ENCODE measurements around the gene TGM1. TPM values are rescaled to one million over a fixed set of nuclear protein-coding genes. Genes with fewer than 3 reads are reported as not detected.

Gene TGM1
- total and polyA plus RNA-seq, 2 donors (not counting 1 experiment from before 2014, with no cell fraction given): 0.83 to 1.4 TPM

GRCh38 chr14:24238527-24239037 lies 24.4 kb downstream of the TGM1 start:
- no peak overlapping the region for H3K9ac ChIP-seq (ENCODE audit: insufficient read depth, low read length)
- H4K20me1 ChIP-seq (ENCODE audit: control insufficient read depth, extremely low read depth, insufficient read depth, low read length): no peaks in the 10 kb centered on the region
- H3K27me3 ChIP-seq (ENCODE audit: control insufficient read depth, insufficient read depth, low read length): no peaks in the 10 kb centered on the region
- H3K9me3 ChIP-seq (ENCODE audit: control insufficient read depth, insufficient read depth, low read depth, low read length): no peaks in the 10 kb centered on the region
- peaks cover 36% of the 10 kb centered on the region for H3K79me2 ChIP-seq (ENCODE audit: control insufficient read depth, insufficient read depth, low read length)
- H3K27ac ChIP-seq (ENCODE audit: insufficient read depth, low read length): no peak overlapping the region
- H3K36me3 ChIP-seq (ENCODE audit: control insufficient read depth, insufficient read depth, low read length): peaks cover 31% of the 10 kb centered on the region
- peaks cover 17% of the 10 kb centered on the region for H3K4me1 ChIP-seq (ENCODE audit: control insufficient read depth, extremely low read depth, insufficient read depth, low read length)
- TF ChIP-seq EZH2 (IDR thresholded peaks at IDR 0.05; ENCODE audit: low read length, missing control alignments) (no peak), CTCF (conservative IDR thresholded peaks at IDR 0.05 in 1 of 2, IDR thresholded peaks at IDR 0.05 in 1 of 2; ENCODE audit: low read depth in 1 of 2, low read length in 2 of 2) (no peak)
- DNase-seq (ENCODE audit: low read depth in 2 of 2): no peak
- no peak overlapping the region for H3K4me2 ChIP-seq (ENCODE audit: extremely low read depth, insufficient read depth, low read length)
- H3K4me3 ChIP-seq (replicated peaks in 1 of 4; ENCODE audit: control extremely low read depth in 1 of 4, insufficient read depth in 1 of 4, low read depth in 3 of 4, low read length in 4 of 4): no peak overlapping the region
- H2AFZ ChIP-seq (ENCODE audit: low read length): no peak overlapping the region

GRCh38 chr14:24238123-24238522 lies 24.9 kb downstream of the TGM1 start:
- DNase-seq (ENCODE audit: low read depth in 2 of 2): no peak
- TF ChIP-seq CTCF (conservative IDR thresholded peaks at IDR 0.05 in 1 of 2, IDR thresholded peaks at IDR 0.05 in 1 of 2; ENCODE audit: low read depth in 1 of 2, low read length in 2 of 2): no peak
- no peak for TF ChIP-seq EZH2 (IDR thresholded peaks at IDR 0.05; ENCODE audit: low read length, missing control alignments)
- Histone ChIP-seq H3K27me3 (ENCODE audit: control insufficient read depth, insufficient read depth, low read length) (no peaks in the 10 kb centered on the region), H3K36me3 (ENCODE audit: control insufficient read depth, insufficient read depth, low read length) (peaks cover 31% of the 10 kb centered on the region), H4K20me1 (ENCODE audit: control insufficient read depth, extremely low read depth, insufficient read depth, low read length) (no peaks in the 10 kb centered on the region), H3K4me1 (ENCODE audit: control insufficient read depth, extremely low read depth, insufficient read depth, low read length) (peaks cover 18% of the 10 kb centered on the region), H3K79me2 (ENCODE audit: control insufficient read depth, insufficient read depth, low read length) (peaks cover 41% of the 10 kb centered on the region), H3K9me3 (ENCODE audit: control insufficient read depth, insufficient read depth, low read depth, low read length) (no peaks in the 10 kb centered on the region), H3K4me3 (replicated peaks in 1 of 4; ENCODE audit: control extremely low read depth in 1 of 4, insufficient read depth in 1 of 4, low read depth in 3 of 4, low read length in 4 of 4) (no peak overlapping the region), H3K27ac (ENCODE audit: insufficient read depth, low read length) (no peak overlapping the region), H3K4me2 (ENCODE audit: extremely low read depth, insufficient read depth, low read length) (no peak overlapping the region), H2AFZ (ENCODE audit: low read length) (no peak overlapping the region), H3K9ac (ENCODE audit: insufficient read depth, low read length) (no peak overlapping the region)

GRCh38 chr14:24237463-24237955 lies 25.5 kb downstream of the TGM1 start:
- no peak overlapping the region for H3K27ac ChIP-seq (ENCODE audit: insufficient read depth, low read length)
- no peaks in the 10 kb centered on the region for H3K9me3 ChIP-seq (ENCODE audit: control insufficient read depth, insufficient read depth, low read depth, low read length)
- TF ChIP-seq CTCF (conservative IDR thresholded peaks at IDR 0.05 in 1 of 2, IDR thresholded peaks at IDR 0.05 in 1 of 2; ENCODE audit: low read depth in 1 of 2, low read length in 2 of 2) (no peak), EZH2 (IDR thresholded peaks at IDR 0.05; ENCODE audit: low read length, missing control alignments) (no peak)
- no peak overlapping the region for H3K4me3 ChIP-seq (replicated peaks in 1 of 4; ENCODE audit: control extremely low read depth in 1 of 4, insufficient read depth in 1 of 4, low read depth in 3 of 4, low read length in 4 of 4)
- H3K9ac ChIP-seq (ENCODE audit: insufficient read depth, low read length): no peak overlapping the region
- no peak for DNase-seq (ENCODE audit: low read depth in 2 of 2)
- H4K20me1 ChIP-seq (ENCODE audit: control insufficient read depth, extremely low read depth, insufficient read depth, low read length): no peaks in the 10 kb centered on the region
- H2AFZ ChIP-seq (ENCODE audit: low read length): no peak overlapping the region
- no peak overlapping the region for H3K4me2 ChIP-seq (ENCODE audit: extremely low read depth, insufficient read depth, low read length)
- H3K36me3 ChIP-seq (ENCODE audit: control insufficient read depth, insufficient read depth, low read length): peaks cover 31% of the 10 kb centered on the region
- H3K79me2 ChIP-seq (ENCODE audit: control insufficient read depth, insufficient read depth, low read length): peaks cover 43% of the 10 kb centered on the region
- no peaks in the 10 kb centered on the region for H3K27me3 ChIP-seq (ENCODE audit: control insufficient read depth, insufficient read depth, low read length)
- H3K4me1 ChIP-seq (ENCODE audit: control insufficient read depth, extremely low read depth, insufficient read depth, low read length): peaks cover 18% of the 10 kb centered on the region
